GM21723 (cell line): ENCODE measurements around the gene SUPV3L1.
A peak's percentile ranks its signal among the peaks of the same experiment; 100 is the strongest.
"Not testable (repeated sequence)": the region's sequence is repeated elsewhere in the genome, so short reads cannot be mapped to it uniquely, and the experiment has no call there.

Source experiments
- ATAC-seq: cut with Tn5 transposase; IDR thresholded peaks from one replicate; pipeline ENCODE4 v1.9.1; 2021; ENCODE audit warnings: mild to moderate bottlenecking, moderate library complexity; ENCODE audit not compliant: unreplicated experiment

The SUPV3L1 gene

DNA sequence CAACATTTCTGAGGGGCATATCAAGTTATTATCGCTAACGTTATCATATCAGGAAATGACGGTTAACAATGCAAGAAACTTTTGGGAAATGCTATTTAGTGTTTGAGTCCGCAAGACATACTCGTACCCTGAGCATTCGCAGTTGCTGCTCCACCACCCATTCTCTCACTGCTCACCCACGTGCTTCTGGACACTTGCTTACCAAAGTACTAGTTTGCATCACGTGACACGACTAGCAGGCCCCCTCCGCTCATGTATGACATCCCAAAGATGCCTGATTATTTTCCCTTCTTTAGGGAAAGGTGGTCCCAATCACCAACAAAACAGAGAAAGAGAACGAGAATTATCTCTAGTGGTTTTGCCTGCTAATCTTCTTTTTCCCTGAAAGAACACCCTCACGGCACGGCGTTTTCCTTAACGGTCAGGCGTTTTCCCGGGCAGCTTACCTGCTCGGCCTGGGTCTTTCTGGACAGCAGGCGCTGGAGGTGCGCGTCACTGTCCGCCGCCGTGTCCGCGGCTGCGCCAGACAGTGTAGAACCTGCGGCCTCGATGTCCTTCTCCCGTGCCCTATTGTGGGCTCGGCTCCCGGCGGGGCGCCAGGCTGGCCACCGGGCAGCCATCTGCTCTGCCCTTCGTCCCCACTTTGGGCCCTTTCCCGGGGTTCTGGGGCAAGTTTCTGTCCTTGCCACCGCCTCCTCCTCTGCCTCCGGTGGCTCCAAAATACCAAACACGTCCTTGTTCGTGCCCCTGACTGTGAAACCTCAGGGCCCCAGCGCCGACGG is at the start of gene SUPV3L1:
SUPV3L1 (plus strand) TSS at position 492 of the 782 bp plus-strand sequence; CDS start at position 550, 58 bp downstream.
- peak; percentile 82 for ATAC-seq

DNA sequence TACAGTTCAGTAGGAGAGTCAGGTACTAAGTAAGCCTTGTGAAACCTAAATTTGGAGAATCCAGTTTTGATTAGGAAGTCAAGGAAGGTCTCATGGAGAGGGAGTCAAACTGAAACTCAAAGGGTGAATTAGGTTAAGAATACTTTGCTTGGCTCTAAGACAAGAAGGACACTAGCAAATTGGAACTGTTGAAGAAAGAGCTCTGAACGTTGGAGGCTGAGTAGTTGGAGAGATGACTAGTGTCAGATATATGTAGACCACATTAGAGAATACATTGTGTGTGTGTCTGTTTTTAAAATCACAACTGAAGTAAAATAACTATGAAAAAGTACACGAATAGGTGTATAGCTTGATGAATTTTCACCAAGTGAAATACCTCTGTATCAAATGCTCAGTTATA is 49.8 kb upstream of the SUPV3L1 start:
- no peak for ATAC-seq

DNA sequence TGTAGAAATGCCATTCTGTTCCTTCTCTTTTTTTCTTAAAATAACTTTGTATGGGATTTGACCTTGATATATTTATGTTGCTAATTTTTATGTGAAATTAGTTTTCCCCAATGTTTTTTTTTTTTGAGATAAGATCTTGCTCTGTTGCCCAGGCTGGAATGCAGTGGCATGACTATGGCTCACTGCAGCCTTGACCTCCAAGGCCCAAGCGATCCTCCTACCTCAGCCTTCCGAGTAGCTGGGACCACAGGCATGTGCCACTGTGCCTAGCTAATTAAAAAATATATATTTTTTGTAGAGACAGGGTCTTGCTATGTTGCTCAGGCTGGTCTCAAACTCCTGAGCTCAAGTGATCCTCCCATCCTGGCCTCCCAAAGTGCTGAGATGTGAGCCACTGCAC is 40.1 kb upstream of the SUPV3L1 start:
- ATAC-seq: no peak

DNA sequence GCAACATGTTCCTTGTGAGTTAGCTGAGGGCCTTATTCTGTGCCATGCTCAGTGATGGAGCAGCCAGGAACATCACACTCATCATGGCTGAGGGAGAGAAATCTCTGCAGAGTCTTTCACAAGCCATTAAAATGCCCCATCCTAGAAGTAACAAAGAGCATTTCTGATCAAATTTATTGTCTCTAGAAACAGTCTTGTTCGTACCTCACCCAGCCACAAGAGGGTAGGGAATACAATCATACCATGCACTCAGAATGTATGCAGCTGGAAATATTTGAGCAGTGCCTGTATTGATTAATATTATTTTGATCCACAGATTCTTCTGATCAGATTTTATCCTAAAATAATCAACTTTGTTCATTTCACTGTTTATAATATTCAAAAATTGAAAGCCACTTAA is 38.7 kb upstream of the SUPV3L1 start:
- ATAC-seq: no peak

DNA sequence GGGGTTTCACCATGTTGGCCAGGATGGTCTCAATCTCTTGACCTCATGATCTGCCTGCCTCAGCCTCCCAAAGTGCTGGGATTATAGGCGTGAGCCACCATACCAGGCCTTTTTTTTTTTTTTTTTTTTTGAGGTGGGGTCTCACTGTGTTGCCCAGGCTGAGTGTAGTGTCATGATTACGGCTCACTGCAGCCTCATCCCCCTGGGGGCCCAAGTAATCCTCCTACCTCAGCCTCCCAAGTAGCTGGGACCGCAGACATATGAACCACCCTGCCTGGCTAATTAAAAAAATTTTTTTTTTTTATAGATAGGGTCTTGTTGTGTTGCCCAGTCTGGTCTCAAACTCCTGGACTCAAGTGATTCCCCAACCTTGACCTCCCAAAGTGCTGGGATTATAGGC is 38.0 kb upstream of the SUPV3L1 start:
- not testable (repeated sequence) for ATAC-seq

DNA sequence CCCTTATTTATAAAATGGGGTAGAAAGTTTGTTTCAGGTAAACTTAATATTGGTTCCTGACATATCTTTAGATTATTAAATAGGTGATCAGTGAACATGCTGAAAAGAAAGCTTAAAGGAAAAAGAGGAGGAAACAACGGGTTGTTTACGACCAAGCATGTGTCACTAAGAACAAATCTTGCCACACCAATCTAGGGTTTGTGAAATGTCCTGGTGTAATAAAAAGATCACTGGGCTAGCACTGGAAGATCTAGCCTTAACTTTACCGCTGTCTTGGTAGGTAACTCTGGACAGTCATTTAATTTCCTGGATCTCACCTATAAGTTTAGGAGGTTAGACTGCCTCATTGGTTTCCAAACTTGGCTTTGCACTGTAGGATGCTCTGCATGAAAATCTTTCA is 37.1 kb upstream of the SUPV3L1 start:
- ATAC-seq: no peak

DNA sequence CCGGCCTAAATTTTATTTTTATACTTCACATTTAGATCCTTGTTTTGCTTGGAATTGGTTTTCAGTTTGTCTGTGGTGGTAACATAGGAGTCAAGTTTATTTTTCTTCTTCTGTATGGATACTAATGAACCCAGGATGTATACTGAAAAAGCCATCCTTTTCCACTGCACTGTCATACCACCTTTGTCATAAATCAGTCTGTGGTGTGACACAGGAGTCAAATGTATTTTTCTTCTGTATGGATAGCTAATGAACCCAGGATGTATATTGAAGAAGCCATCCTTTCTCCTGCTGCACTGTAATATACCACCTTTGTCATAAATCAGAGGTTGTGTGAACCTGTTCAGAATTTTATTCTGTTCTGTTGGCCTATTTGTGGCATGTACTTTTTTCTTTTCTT is 34.7 kb upstream of the SUPV3L1 start:
- no peak for ATAC-seq

DNA sequence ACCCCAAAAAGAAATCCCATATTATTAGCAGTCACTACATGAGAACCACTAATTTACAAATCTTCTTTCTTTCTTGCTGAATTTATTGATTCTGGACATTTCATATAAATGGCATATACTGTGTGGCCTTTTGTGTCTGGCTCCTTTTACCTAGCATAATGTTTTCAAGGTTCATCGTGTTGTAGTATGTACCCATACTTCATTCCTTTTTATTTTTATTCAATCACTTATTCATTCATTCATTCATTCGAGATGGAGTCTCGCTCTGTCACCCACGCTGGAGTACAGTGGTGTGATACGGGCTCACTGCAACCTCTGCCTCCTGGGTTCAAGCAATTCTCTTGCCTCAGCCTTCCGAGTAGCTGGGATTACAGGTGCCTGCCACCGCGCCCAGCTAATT is 34.2 kb upstream of the SUPV3L1 start:
- no peak for ATAC-seq

DNA sequence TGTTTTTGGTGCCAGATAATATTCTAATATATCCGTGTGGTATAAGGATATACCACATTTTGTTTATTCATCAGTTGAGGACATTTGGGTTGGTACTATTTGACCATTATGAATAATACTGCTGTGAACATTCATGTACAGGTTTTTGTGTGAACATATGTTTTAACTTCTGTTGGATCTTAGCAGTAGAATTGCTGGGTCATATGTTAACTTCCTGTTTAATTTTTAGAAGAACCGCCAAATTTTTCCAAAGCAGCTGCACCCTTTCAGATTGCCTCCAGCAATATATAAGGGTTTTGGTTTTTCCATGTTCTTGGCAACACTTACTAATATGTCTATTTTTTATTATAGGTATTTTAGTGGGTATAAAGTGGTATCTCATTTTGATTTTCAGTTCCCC is 33.3 kb upstream of the SUPV3L1 start:
- no peak for ATAC-seq

DNA sequence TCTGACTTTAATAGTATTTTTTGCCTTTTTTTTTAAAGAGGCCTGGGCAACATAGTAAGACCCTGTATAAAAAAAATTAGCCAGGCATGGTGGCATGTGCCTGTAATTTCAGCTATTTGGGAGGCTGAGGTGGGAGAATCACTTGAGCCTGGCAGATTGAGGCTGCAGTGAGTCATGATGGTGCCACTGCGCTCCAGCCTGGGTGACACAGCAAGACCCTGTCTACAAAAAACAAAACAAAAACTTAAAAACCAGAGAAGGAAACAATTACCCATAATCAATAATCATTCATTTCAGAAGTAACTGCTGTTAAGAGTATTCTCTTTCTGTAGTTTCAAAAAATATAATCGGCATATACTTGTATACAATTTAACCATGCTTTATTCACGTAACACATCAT is 28.1 kb upstream of the SUPV3L1 start:
- no peak for ATAC-seq

DNA sequence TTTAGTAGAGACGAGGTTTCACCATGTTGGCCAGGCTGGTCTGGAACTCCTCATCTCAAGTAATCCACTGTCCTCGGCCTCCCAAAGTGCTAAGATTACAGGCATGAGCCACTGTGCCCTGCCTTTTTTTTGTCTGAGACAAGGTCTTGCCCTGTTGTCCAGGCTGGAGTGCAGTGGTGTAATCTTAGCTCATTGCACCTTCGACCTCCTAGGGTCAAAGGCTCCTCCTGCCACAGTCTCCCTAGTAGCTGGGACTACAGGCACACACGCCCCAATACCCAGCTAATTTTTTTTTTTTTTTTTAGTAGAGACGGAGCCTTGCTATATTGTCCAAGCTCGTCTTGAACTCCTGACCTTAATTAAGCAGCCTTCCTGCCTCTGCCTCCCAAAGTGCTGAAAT is 26.8 kb upstream of the SUPV3L1 start:
- ATAC-seq: no peak

DNA sequence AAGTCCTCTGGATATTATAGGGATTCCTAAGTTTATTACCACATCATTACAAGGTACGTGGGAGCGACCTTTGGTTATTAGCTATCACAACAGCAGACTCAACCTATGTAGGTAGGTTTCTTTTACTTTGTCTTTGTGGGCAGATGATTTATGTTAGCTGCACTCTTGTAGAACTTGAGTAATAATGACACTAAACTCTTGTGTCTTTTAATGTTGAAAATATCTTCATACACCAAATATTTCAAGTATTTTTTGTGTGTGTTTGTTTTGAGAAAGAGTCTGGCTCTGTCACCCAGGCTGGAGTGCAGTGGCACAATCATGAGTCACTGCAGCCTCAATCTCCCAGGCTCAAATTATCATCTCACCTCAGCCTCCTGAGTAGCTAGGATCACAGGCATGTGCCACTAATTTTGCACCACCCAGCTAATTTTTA is 19.2 kb upstream of the SUPV3L1 start:
- ATAC-seq: no peak

DNA sequence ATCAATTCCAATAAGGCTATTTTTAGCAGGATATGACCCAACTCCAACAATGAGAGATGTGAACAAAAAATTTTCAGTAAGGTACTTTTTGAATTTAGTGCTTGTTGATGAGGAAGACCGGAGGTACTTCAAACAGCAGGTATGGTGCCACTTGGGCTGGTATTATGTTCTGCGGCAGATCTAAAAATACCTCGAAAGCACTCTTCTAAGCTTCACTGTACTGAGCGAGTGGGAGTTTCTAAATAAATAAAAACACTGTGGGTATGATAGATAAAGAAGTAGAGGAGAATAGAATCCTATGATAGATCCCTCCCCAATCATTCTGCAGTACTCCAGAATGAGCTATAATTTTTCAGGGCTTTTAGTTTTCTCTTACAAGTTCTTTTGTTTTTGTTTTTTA is 11.5 kb upstream of the SUPV3L1 start:
- no peak for ATAC-seq

DNA sequence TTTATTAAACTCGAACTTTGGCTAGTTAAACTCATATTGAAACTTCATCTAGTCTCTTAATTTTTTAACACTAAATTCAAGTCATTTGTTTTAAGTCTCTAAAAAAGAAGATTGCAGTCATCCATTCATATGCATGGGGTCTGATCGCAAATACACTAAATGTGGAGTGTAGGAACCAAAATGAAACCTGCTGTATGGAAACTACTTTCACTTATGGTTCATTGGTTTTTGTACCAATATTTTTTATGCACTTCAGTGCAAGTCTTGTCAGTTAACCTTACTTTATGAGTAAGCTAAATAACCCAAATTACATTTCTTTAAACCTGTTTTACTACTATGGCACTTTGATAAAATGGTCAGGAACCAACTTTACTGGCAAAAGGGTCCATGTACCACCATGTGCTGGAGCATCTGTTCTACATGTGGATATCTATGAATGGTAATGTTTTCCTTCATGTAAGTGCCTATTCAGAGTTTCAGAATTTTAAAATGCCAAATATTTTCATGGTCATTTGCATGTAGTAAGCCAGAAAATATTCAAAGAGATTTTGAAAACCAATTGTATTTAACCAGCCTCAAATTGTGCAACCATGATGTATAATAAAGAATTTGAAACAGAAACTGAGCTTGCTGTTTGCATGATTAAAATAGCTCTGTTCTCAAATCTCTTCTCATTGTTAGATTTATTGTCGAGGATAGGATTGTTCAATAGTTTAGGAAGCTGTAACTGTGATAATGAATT is 7.6 kb upstream of the SUPV3L1 start:
- ATAC-seq: no peak

DNA sequence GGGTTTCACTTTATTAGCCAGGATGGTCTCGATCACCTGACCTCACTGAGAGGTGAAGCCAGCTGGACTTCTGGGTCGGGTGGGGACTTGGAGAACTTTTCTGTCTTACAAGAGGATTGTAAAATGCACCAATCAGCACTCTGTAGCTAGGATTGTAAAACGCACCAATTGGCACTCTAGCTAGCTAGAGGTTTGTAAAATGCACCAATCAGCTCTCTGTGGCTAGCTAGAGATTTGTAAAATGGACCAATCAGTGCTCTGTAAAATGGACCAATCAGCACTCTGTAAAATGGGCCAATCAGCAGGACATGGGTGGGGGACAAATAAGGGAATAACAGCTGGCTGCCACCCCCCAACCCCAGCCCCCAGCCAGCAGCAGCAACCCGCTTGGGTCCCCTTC is 4.7 kb upstream of the SUPV3L1 start:
- ATAC-seq: not testable (repeated sequence)

DNA sequence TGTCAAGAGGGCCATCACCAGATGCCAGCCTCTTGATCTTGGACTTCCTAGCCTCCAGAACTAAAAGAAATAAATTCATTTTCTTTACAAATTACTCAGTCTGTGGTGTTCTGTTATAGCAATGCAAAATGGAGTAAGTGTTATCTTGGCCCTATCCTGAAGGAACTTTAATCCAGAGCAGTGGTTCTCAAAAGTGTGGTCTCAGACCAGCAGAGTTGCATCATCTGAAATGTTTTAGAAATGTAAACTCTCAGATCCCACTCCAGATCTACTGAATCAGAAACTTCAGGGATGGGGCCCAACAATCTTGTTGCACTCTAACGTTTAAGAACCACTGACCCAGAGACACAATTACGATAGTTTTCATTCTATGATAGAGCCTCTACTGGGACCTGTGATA is 3.2 kb upstream of the SUPV3L1 start:
- no peak for ATAC-seq

DNA sequence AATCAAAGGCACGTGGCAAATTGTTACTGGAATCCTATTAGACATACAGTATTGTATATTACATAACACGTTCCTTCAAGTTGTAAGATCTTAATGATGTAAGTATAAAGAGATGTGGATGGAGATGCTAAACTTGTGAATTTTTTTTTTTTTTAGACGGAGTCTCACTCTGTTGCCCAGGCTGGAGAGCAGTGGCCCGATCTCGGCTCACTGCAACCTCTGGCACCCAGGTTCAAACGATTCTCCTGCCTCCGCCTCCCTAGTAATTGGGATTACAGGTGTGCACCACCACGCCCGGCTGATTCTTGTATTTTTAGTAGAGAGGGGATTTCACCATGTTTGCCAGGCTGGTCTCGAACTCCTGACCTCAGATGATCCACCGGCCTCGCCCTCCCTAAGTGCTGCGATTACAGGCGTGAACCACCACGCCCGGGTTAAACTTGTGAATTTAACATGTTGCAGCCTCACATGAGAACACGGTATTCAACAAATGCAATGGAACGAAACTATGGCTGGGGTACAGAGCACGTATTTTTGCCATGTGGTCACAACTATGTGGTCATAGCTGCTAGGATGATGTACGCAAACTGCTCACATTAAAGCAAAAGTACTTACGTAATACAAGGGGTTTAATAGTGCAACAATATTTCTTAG is 818 bp upstream of the SUPV3L1 start:
- ATAC-seq: peak; percentile 31

DNA sequence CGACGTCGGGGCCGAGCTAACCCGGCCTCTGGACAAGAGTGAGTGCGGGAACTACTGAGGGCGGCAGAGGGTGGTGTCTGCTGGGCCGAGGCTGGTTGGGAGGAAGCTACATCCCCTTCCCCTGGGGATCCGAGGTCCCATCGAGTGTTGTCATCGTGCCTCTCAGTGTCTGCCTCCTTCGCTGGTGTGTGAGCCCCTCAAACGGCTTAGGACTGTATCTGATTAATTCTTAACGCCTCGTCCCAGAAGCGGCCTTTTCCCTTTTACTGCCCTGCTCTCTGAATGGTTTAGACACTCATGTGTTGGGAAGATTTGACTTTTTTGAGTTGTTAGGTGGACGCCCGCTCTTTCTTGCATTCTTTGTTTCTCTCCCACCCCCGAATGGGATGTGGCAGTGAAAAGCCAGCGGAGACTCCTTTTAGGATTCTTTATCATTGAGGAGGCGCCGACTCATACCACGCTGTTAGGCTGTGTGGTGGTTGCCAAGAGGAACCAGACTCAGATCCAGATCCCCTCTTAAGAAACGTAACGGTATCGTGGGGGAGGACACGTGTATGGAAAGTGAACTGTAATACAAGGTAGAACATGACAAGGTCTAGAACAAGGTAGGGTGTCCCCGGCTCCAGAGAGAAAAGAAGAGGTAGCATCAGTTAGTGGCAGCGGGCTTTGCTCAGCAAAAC is 631 bp downstream of the SUPV3L1 start:
- no peak for ATAC-seq

DNA sequence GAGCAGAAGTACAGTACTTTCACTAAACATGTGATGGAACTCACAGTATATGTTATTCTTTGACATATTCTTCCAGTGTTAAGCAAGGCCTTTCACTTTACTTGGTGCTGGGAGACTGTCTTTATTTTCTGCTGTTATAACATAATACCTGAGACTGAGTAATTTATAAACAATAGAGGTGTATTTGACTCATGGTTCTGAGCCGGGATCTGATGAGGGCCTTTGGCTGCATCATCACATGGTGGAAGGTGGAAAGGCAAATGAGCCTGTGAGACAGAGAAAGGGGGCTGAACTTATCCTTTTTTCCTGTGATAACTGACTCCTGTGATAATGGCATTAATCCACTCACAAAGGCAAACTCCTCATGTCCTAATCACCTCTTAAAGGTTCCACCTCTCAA is 1.4 kb downstream of the SUPV3L1 start:
- no peak for ATAC-seq

DNA sequence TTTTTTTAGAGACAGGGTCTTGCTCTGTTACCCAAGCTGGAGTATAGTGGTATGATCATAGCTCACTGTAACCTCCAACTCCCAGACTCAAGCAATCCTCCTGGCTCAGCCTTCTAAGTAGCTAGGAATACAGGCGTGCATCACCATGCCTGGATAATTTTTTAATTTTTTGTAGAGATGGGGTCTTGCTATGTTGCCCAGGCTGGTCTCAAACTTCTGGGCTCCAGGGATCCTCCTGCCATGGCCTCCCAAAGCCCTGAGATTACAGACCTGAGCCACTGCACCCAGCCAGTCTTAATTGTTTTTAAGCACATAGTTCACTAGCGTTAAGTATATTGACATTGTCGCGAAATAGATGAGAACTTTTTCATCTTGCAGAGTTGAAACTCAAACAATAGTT is 2.0 kb downstream of the SUPV3L1 start:
- no peak for ATAC-seq

DNA sequence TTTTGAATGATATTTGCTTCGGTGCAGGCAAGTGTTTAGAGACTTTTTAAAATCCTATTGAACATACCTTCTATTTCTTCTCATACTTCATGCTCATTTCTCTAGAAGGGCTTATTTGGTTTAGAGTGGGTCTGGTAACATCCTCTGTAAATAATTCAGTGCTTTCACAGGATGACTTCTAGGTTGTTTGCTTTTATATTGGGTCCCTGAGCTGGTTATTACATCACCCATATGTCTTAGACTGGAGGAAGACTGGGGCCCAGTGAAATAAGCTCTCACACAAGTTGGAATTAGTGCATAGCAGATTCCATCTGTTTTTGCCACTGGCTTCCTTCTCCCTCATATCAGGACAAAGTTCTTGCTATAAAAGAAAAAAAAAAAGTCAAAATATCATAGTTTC is 6.5 kb downstream of the SUPV3L1 start:
- ATAC-seq: no peak
